ENCODE measurements around the gene ZNF335.
"Not testable (repeated sequence)": the region's sequence is repeated elsewhere in the genome, so short reads cannot be mapped to it uniquely, and the experiment has no call there.

Gene ZNF335

DNA sequence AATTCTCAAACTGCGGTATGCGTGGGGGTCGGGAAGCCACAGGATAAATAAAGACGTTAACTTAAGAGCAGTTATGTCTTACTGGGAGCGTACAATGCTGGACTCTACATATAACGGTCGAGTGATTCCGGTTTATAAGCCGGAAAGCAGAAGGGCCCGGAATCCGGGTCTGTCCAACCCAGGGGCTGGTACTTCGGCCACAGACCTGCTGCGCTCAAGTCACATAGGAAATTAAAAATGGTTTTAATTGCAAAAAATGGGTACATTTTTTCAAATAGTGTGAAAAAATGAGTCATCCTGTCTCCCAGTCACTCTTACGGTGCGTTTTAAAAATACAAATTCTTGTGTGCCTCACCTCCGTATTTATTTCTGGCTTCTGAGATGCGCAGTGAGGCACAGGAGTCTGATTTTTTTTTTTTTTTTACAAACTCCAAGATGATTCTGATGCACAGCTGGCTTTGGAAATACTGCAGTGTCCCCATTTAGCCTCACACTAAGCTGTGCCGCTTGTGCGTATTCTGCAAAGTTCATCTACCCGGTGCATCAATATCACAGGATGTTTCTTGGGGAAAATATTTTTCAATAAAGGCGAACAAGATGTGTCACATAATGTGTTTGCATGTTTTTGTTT lies 36.5 kb downstream of the ZNF335 start:
- in situ Hi-C loops (cut with MboI; ENCODE audit: low sequenced_read_pairs): no loop called here

DNA sequence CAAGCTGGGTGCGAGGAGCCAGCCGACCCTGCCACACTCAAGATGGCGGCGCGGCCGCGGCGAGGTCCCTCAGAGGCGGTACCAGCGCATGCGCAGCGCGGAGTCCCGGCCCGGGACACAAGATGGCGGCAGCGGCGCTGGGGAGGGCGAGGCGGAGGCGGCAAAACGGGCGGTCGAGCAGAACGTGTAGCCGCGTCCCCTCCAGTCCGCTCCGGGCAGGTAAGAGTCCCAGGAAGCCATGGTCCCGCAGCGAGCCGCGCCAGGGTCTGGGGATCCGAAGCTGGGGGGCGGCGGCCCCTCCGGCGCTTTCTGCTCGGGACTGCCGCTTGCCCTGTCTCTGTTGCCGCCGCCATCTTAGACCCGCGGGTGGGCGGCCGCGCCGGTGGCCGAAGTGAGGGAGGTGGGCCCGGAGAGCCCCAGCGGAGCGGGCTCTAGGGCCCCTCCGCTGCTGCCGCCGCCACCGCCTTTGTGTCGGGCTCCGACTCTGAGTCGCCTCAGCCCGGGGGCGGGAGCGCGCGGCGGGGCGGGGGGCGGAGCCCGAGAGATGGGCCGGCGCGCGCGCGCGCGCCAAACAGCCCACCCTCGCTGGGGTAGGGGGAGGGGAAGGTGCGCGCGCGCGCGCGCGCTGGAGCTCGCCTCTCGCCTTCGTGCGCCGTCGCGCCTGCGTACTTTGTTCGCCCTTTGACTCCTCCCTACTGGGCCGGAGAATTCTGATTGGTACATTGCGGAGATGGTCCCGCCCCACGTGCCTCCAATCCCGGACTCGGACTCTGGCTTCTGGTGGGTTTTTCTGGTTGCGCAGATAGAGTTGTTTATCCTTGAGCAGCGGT lies 37.2 kb downstream of the ZNF335 start, which contains the start of gene PCIF1:
TSS of gene PCIF1 (plus strand) at position 98 of the 830 bp plus-strand sequence. CDS start 4,317 bp downstream, outside the sequence.
- in situ Hi-C loops (cut with MboI; ENCODE audit: low sequenced_read_pairs): no loop called here

DNA sequence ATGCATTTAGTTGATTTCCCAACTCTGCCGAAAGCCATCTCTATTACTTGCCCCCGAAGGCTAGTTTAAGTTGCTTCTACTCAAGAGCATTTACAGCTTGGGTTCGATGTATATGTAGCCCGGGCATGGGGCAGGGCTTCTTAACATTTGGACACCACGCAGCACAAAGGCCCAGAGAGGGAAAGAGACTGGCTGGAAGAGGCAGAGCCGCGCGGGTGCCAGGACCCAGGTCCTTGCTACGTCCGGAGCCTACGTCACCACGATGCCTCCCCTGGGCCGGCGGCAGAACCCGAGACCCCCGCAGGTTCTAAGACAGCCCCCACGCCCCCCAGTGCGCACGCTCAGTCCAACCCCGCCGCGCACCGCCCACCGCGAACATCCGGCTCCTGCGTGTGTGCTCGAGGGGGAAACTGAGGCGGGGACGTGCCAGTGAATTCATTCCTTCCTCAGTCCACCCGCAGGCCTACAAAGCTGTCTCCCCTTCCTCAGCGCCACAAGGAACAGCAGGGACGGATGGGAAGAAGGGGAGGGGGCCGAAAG lies 37.9 kb downstream of the ZNF335 start:
- in situ Hi-C loops (cut with MboI; ENCODE audit: low sequenced_read_pairs): no loop called here

DNA sequence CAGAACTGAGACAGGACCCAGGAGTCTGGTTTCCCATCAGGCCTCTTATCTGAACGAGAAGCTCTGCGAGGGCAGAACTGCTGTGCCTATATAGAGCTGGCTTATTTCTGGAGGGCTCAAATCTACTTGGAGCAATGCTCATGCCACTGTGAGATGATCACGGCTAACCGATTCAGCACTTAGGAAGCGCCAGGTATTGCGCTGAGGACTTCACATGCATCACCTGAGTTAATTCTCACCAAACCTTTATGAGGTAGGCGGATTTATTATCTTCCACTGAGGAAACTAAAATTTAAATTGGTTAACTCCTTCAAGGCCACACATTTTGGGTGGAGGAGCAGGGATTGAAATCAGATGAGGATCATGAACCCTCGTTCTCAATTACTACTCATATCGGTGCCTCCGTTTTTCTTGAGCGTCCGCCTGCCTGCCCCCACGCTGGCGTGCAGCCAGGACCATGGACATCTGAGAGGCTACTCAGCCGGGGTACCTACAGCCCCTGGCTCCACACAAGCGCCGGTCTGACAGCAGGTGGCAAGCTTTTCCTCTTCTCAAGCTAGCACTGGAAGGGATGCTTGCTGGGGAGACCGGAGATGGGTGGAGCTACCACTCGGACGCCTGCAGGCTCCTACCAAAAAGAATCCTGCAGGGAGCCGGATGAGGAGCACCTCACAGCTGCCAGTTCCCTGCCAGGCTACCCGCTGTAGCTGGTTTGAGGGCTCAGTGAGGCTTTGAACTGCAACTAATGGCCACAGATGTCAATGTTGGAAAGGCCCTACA lies 38.5 kb downstream of the ZNF335 start:
- in situ Hi-C loops (cut with MboI; ENCODE audit: low sequenced_read_pairs): no loop called here

DNA sequence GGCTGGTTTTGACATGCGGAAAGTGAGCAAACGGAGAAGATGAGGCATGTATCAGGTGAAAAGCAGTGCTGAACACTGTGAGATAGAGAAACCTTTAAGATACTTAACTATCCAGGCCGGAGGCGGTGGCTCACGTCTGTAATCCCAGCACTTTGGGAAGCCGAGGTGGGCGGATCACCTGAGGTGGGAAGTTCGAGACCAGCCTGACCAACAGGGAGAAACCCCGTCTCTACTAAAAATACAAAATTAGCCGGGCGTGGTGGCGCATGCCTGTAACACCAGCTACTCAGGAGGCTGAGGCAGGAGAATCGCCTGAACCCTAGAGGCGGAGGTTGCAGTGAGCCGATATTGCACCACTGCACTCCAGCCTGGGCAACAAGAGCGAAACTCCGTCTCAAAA lies 40.3 kb downstream of the ZNF335 start:
- in situ Hi-C loops (cut with MboI; ENCODE audit: low sequenced_read_pairs): not testable (repeated sequence)

DNA sequence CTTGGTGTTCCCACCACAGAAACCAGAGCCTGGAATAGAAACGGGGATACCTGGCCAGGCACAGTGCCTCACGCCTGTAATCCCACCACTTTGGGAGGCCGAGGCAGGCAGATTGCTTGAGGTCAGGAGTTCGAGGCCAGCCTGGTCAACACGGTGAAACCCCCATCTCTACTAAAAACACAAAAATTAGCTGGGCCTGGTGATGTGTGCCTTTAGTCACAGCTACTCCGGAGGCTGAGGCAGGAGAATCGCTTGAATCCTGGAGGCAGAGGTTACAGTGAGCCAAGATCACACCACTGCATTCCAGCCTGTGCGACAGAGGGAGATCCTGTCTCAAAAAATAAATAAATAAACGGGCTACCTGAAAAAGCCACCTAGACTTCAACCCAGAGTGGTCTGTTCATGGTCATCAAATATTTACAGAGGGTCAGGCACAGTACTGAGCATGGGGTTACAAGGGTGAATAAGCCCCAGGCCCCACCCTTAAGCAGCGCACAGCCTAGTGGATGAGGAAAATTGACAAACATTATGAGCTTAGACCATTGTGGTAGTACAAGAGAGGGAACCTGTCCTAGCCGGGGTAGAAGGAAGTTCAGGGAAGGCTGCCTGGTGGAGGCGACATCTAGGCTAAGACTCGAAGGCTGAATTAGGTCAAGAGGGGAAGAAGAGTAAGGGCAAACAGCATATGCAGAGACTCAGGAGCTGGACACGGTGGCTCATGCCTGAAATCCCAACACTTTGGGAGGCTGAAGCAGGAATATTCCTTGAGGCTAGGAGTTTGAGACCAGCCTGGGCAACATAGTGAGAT lies 44.7 kb downstream of the ZNF335 start:
- in situ Hi-C loops (cut with MboI; ENCODE audit: low sequenced_read_pairs): no loop called here

DNA sequence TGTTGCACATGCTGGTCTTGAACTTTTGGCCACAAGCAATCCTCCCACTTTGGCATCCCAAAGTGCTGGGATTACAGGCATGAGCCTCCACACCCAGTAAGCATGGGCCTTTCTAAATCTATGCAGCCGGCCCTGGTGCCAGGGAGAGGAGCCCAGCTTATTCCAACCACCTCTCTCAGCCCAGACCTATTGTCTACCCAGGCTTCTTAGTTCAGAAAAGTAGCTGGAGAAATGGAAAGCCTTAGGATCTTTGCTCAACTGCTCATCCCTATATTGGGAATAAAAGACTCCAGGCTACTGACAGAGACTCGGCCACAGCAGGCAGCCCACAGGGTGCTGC lies 45.3 kb downstream of the ZNF335 start:
- in situ Hi-C loops (cut with MboI; ENCODE audit: low sequenced_read_pairs): no loop called here

DNA sequence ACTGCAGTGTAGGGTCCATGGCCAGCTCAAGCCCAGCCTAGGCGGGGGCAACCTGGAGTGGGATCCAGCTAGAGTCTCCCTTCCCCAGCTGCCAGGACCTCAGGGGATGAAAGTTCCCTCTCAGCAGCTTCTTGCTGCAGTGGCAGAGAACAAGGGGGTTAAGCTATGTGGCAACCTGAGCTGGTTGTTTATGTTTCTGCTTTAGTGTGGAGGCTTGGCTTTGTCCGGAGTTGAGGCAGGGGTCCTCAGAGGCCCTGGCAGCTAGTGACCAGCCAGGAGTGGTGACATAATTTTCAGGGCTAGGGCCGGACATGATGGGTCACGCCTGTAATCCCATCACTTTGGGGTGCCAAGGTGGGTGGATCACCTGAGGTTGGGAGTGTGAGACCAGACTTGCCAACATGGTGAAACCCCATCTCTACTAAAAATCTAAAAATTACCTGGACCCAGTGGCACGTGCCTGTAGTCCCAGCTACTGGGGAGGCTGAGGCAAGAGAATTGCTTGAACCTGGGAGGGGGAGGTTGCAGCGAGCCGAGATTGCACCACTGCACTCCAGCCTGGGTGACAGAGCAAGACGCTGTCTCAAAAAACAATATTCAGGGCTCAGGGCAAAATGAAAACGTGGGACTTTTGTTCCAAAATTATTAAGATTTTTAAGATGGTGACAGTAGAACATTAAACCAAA lies 46.0 kb downstream of the ZNF335 start:
- in situ Hi-C loops (cut with MboI; ENCODE audit: low sequenced_read_pairs): no loop called here

DNA sequence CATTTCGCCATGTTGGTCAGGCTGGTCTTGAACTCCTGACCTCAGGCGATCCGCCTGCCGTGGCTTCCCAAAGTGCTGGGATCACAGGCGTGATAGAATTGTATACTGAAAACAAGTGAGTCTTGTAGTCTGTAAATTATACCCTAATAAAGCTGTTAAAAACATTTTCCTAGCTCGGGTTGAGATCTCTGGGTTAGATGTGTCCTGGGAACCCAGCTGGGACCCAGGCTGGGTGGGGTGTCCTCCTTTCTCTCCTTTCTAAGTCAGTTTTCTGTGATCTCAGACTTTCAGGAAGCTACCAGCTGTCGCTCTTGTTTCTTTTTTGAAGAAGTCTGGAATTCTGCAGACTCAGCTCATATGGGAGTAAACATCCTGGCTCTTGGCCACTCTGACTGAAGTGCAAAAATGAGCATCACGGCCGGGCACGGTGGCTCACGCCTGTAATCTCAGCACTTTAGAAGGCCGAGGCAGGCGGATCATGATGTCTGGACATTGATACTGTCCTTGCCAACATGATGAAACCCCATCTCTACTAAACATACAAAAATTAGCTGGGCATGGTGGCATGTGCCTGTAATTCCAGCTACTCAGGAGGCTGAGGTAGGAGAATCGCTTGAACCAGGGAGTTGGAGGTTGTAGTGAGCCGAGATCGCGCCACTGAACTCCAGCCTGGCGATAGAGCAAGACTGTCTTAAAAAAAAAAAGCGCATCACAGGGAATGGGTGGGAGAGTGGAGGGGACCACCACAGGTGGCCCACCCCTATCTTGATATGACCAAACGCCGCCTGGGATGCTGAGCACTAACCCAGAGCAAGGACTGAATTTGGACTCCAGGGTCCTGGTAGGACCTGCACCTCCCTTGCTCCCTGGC lies 47.4 kb downstream of the ZNF335 start:
- in situ Hi-C loops (cut with MboI; ENCODE audit: low sequenced_read_pairs): no loop called here

DNA sequence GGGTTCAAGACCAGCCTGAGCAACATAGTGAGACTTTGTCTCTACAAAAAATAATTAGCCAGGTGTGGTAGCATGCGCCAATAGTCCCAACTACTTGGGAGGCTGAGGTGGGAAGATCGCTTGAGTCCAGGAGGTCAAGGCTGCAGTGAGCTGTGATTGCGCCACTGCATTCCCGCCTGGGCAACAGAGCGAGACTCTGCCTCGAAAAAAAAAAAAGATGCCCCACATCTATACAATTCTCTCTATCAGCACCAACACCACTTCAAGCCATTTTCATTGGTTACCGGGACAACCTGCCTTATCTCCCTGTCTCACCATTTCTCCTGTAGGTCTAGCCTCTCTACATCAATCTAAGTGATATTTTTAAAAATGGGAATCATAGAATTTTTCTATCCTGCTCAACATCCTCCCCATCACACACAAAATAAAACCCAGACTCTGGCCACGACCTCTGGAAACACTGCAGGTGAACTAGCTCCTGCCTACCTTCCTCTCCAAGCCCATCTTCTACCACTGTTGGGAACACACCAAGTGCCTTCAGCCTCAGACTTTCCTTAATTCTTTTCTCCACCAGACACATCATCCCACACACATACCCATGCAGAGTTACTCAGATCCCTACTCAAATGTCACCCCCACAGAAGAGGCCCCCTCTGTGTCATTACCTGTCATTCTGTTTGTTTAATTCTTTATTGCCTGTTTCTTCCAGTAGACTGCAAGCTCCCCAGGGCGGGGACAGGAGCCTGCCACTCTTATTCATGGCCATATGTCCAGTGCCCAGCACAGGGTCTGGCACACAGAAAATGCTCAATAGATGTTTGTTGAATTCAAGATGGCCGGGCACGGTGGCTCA lies 50.4 kb downstream of the ZNF335 start:
- in situ Hi-C loops (cut with MboI; ENCODE audit: low sequenced_read_pairs): no loop called here

DNA sequence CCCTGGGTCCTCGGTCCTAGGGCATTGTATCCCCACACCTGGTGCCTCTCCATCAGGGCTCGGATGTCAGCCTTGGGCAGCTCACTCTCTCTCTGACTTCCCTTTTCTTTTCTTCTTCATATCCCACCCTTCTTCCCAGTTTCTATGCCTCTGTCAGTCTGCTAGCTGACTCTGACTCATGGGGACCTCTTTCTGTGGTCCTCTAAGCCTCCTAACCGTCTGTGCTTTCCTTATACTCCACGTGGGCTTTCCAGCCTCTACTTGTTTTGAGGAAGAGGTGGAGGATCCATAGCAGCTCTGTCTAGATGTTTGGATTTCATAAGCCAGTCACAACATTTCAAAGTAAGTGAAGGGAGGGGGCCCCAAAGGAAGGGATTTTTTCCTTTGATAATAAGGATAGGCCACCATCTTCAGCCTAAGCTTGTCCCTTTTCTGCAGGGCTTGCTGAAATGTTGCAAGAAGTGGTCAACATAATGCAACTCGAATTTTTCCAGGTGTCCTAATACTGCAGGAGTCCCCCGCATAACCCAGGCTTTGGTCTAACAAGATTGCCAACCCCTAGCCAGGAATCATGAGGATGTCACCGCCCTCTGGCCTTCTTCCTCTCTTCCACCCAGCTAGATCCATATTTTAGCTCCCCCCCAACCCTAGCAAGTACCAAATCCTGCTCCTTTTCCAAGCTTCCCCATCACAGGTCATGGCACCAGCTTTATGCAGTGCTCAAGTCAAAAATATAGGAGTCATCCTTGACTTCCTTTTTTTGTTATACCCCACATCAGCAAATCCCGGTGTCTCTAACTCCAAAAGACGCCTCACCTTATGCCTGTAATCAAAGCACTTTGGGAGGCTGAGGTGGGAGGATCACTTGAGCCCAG lies 51.3 kb downstream of the ZNF335 start:
- in situ Hi-C loops (cut with MboI; ENCODE audit: low sequenced_read_pairs): no loop called here

DNA sequence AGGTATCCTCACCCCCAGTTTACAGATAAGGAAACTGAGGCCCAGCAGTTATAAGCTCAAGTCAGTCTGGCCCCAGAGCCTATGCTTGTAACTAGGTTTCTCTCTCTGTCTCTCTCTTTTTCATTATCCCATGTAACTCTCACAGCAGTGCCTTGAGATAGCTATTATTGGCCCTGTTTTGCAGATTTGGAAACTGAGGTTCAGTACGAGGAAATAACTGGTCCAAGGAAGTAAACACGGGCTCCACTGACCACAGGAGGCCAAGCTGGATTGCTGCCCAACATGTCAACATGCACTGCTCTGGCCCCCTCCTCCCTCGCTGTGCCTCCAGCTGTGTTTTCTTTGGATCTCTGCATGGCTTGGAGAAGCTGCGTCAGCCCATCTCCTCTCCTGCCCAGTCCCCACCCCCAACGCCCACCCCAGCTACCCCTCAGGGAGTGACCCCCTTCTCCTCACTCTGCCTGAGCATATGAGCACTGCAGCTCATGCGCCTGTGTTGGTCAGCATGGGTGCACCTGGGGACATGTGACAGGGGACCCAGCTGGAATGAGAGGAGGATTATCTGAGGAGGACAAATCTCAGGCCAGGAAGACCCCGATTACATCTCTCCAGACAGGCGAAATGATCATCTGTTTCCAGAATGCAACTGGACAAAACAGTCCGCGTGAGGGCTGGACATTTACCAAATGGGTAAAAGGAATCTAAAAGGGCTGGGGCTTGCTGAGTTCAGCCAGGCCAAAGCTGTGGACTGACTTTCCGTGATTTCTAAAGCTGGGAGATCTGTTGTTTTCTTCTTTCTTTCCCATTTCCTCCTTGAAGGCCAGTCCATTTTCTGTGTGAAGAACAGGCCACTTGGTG lies 52.2 kb downstream of the ZNF335 start:
- in situ Hi-C loops (cut with MboI; ENCODE audit: low sequenced_read_pairs): no loop called here

DNA sequence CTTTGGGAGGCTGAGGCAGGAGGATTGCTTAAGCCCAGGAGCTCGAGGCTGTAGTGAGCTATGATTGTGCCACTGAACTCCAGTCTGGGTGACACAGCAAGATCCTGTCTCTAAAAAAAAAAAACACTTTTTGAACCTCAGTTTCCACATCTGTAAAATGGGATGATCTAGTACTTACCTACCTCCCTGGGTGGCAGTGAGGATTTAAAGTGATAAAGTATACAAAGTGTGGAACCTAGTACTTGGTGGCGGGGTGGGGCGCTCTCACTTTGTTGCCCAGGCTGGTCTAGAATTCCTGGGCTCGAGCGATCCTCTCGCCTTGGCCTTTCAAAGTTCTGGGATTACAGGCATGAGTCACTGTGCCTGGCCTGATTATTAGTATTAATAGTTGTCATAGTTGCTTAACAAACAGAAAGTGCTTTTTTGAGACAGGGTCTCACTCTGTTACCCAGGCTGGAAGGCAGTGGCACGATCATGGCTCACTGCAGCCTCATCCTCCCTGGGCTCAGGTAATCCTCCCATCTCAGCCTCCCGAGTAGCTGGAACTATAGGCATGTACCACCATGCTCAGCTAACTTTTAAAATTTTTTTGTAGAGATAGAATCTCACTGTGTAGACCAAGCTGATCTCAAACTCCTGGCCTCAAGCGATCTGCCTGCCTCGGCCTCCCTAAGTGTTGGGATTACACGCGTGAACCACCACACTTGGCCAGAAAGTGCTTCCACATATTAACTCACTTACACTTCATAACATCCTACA lies 53.0 kb downstream of the ZNF335 start:
- in situ Hi-C loops (cut with MboI; ENCODE audit: low sequenced_read_pairs): no loop called here

DNA sequence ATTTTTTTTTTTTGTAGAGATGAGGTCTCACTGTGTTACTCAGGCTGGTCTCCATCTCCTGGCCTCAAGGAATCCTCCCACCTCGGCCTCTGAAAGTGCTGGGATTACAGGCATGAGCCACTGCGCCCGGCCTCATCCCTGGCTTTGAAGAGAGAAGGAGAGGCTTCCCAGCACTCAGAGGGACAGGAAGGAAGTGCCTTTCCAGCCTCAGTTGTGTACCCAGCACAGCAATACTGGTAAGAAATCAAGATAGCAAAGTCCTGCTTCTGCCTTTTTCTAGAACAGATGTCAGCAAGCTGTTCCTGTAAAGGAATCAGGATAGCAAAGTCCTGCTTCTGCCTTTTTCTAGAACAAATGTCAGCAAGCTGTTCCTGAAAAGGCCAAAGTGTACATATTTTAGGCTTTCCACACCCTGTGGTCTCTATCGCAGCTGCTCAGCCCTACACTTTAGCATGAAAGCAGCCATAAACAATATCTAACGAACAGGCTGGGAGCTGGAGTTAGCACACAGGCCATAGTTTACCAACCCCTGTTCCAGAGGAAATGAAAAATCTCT lies 53.7 kb downstream of the ZNF335 start:
- in situ Hi-C loops (cut with MboI; ENCODE audit: low sequenced_read_pairs): no loop called here

DNA sequence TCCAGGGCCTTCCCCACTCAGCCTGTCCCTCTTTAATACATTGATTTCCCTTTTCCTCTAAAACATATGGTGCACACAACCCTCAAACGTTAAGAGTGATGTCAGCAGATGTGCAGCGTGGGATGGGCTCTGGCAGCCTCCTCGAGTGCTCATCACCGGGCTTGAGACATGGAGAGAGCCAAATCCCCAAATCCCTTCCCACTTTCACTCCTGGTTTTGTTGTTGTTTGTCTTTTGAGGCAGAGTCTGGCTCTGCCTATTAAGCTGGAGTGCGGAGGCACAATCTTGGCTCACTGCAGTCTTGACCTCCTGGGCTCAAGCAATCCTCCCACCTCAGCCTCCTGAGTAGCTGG lies 54.2 kb downstream of the ZNF335 start:
- in situ Hi-C loops (cut with MboI; ENCODE audit: low sequenced_read_pairs): no loop called here

Data from HL-60/S4 treated with retinoic acid at 250 ng/mL for 4 days and 3 days (cell line).